C4-2B (cell line): ENCODE data around the gene ALKAL2.

Experiments
- H3K27ac ChIP-seq: fragments of 450-650 bp; 2 replicates; pipeline ENCODE4 v1.5.1; 2017
- ZFX ChIP-seq: fragments of 450-650 bp; IDR thresholded peaks from 2 replicates; pipeline ENCODE4 v1.6.1; 2017
- TF ChIP-seq, protein P1 (sequence below): fragments of 450-650 bp; conservative IDR thresholded peaks from 2 replicates; pipeline ENCODE4 v1.5.1; 2017; ENCODE audit warnings: mild to moderate bottlenecking

ALKAL2 gene

GRCh38 chr2:260507-261161 is 27.3 kb downstream of the ALKAL2 start:
- TF ChIP-seq, protein P1, sequence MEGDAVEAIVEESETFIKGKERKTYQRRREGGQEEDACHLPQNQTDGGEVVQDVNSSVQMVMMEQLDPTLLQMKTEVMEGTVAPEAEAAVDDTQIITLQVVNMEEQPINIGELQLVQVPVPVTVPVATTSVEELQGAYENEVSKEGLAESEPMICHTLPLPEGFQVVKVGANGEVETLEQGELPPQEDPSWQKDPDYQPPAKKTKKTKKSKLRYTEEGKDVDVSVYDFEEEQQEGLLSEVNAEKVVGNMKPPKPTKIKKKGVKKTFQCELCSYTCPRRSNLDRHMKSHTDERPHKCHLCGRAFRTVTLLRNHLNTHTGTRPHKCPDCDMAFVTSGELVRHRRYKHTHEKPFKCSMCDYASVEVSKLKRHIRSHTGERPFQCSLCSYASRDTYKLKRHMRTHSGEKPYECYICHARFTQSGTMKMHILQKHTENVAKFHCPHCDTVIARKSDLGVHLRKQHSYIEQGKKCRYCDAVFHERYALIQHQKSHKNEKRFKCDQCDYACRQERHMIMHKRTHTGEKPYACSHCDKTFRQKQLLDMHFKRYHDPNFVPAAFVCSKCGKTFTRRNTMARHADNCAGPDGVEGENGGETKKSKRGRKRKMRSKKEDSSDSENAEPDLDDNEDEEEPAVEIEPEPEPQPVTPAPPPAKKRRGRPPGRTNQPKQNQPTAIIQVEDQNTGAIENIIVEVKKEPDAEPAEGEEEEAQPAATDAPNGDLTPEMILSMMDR = no peak
- H3K27ac ChIP-seq = no peak overlapping the region

DNA sequence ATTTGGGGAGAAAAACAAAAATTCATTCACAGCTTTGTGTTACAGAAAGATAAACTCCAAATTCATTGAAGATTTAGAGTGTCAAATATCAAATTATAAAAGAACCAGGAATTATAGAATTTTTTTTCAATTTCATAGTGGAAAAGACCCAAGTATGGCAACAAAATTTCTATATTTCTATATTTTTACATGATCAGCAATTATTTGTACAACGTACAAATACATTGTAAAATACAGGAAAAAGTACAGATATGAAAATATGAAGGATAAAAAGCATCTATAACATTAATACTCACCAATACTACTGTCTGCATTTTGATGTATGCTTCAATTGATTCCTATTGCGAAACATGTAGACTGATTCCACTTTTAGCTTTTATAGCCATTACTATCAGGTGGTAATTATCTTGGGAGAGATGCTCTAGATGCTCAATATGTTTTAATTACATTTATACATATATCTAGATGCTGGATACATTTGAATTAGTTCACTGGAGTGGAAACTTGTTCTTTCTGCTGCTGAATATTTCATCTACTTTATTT is 28.0 kb downstream of the ALKAL2 start:
- no peak overlapping the region for H3K27ac ChIP-seq
- no peak for TF ChIP-seq ZFX
- TF ChIP-seq, protein P1 = no peak

DNA sequence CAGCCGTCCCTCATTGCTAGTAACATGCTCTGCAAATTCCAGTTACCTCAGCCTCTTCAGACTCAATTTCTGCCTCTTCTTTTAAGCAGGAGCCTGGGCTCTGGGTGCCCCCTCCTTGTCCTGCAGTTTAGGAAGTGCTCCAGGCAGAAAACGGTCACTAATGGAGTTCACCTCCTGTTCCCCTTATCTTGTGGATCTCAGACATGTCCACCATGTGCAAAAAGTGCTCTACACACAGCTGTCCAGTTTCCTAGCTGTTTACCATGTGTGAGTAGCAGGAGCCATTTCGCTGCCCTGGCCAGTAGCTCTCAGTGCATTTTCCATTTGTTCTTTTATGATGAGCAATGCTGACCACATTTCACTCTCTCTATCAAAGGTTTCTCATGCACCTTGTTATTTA is 29.0 kb downstream of the ALKAL2 start:
- H3K27ac ChIP-seq = no peak overlapping the region
- TF ChIP-seq, protein P1 = no peak
- no peak for TF ChIP-seq ZFX

DNA sequence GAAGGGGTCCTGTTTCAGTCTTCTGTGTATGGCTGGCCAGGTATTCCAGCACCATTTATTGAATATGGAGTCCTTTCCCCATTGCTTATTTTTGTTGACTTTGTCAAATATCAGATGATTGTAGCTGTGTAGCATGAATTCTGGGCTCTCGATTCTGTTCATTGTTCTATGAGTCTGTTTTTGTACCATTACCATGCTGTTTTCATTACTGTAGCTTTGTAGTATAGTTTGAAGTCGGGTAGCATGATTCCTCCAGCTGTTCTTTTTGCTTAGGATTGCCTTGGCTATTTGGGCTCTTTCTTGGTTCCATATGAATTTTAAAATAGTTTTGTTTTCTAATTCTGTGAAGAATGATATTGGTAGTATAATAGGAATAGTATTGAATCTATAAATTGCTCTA is 30.0 kb downstream of the ALKAL2 start:
- H3K27ac ChIP-seq = no peak overlapping the region
- TF ChIP-seq, protein P1 = no peak
- no peak for TF ChIP-seq ZFX

DNA sequence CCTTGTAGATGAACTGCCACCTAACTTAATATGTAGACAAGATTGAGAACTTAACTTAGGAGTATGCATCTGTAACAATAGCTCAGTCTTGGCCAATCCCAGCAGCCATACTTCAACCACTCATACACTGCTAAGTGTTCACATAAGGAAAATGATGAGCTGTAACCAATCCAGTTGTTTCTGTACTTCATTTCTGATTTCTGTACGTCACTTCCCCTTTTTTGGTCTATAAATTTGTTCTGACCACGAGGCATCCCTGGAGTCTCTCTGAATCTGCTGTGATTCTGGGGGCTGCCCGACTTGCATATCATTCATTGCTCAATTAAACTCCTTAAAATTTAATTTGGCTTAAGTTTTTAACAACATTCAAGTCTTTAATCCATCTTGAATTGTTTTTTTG is 30.5 kb downstream of the ALKAL2 start:
- no peak for TF ChIP-seq ZFX
- TF ChIP-seq, protein P1 = no peak
- H3K27ac ChIP-seq = no peak overlapping the region

DNA sequence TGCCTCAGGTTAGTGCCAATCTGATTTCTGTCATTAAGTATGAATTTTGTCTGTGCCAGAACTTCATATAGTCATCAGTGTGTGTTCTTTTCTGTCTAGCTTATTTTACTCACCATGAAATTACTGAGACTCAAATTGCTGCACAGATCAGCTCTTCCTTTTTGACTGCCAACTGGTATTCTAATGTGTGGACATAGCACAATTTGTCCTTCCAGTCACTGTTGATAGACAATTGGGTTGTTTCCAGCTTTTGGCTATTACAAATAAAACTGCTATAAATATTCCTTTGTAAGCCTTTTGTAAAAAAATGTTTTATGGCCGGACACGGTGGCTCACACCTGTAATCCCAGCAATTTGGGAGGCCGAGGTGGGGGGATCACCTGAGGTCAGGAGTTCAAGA is 31.8 kb downstream of the ALKAL2 start:
- TF ChIP-seq, protein P1 = no peak
- no peak overlapping the region for H3K27ac ChIP-seq

- TF ChIP-seq ZFX = no peak
- TF ChIP-seq, protein P1 = no peak
Observed at GRCh38 chr2:255195-255594, 32.7 kb downstream of the ALKAL2 start.

More at GRCh38 chr2:255195-255594, 32.7 kb downstream of the ALKAL2 start:
- H3K27ac ChIP-seq = no peak overlapping the region
